ENCODE results near the gene TFDP3.

TFDP3 gene, protein sequence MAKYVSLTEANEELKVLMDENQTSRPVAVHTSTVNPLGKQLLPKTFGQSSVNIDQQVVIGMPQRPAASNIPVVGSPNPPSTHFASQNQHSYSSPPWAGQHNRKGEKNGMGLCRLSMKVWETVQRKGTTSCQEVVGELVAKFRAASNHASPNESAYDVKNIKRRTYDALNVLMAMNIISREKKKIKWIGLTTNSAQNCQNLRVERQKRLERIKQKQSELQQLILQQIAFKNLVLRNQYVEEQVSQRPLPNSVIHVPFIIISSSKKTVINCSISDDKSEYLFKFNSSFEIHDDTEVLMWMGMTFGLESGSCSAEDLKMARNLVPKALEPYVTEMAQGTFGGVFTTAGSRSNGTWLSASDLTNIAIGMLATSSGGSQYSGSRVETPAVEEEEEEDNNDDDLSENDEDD

DNA sequence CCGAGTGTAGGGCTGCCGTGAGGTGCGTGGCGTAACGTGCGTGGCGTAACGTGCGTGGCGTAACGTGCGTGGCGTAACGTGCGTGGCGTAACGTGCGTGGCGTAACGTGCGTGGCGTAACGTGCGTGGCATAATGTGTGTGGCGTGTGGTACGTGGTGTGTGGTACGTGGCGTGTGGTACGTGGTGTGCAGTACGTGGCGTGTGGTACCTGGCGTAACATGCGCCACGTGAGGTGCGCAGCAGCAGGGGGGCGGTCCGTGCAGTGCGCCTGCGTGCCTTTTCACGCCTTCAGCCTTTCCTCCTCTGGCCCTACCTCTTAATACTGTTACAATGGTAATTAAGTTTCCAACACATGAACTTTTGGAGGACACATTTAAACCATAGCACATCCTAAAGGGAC is at the start of gene TFDP3:
Gene TFDP3 (minus strand): TSS at position 26 of the 400 bp plus-strand sequence. CDS start 95 bp downstream, outside the sequence.
- no peak within 1 kb of the TSS for H3K4me3 ChIP-seq (replicated peaks; ENCODE audit: low read depth, low read length)
- TF ChIP-seq, protein P1, sequence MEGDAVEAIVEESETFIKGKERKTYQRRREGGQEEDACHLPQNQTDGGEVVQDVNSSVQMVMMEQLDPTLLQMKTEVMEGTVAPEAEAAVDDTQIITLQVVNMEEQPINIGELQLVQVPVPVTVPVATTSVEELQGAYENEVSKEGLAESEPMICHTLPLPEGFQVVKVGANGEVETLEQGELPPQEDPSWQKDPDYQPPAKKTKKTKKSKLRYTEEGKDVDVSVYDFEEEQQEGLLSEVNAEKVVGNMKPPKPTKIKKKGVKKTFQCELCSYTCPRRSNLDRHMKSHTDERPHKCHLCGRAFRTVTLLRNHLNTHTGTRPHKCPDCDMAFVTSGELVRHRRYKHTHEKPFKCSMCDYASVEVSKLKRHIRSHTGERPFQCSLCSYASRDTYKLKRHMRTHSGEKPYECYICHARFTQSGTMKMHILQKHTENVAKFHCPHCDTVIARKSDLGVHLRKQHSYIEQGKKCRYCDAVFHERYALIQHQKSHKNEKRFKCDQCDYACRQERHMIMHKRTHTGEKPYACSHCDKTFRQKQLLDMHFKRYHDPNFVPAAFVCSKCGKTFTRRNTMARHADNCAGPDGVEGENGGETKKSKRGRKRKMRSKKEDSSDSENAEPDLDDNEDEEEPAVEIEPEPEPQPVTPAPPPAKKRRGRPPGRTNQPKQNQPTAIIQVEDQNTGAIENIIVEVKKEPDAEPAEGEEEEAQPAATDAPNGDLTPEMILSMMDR (IDR thresholded peaks at IDR 0.05; ENCODE audit: low read depth, low read length, missing control alignments) = no peak
- DNase-seq (ENCODE audit: extremely low read depth, low read depth) = no peak

DNA sequence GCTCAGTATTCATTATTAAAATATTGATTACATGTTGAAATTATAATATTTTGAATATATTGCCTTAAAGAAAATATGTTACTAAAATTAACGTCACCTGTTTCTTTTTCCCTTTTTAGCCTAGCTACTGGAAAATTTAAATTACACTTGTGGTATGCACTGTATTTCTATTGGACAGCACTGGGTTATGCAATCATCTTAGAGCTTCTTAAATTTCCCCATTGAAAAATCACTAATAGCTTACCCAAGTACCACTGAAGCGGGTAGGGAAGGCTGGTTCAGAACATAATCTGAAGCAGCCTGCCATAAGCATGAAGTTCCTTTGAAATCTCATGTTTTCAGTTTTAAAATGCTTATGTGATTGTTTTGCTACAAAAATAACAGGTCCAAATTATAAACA is 49.5 kb upstream of the TFDP3 start:
- H3K4me3 ChIP-seq (replicated peaks; ENCODE audit: low read depth, low read length) = no peak overlapping the region
- TF ChIP-seq, protein P1 (IDR thresholded peaks at IDR 0.05; ENCODE audit: low read depth, low read length, missing control alignments) = no peak
- DNase-seq (ENCODE audit: extremely low read depth, low read depth) = no peak

DNA sequence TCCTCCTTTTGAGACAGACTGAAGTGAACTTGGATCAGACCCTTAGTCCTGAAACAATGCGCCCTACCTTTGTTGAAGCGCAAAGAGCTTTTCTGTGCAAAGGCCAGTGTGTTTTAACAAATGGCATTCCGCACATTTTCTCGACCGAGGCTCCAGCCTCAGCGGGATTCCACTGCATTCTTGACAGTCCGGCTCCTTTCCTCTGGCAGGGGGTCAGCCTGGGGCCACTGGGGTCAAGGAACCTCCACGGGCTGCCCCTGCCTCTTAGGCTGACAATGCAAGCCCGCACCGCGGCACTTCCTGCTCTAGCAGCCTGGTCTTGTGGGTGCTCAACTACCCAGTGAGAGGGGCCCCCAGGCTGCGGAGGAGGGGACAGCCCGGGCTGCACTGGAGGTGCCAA is 47.2 kb upstream of the TFDP3 start:
- TF ChIP-seq, protein P1 (IDR thresholded peaks at IDR 0.05; ENCODE audit: low read depth, low read length, missing control alignments) = no peak
- no peak for DNase-seq (ENCODE audit: extremely low read depth, low read depth)
- no peak overlapping the region for H3K4me3 ChIP-seq (replicated peaks; ENCODE audit: low read depth, low read length)

DNA sequence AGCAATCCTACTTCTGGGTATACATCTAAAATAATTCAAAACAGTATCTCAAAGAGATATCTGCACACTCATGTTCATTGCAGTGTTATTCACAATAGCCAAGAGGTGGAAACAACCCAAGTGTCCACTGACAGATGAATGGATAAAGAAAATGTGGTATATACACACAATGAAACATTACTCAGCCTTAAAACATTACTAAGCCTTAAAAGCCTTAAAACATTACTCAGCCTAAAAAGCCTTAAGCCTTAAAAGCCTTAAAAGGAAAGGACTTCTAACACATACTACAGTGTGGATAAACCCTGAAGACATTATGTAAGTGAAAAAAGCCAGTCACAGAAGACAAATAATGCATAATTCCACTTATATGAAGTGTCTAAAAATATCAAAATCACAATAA is 40.3 kb upstream of the TFDP3 start:
- H3K4me3 ChIP-seq (replicated peaks; ENCODE audit: low read depth, low read length) = no peak overlapping the region
- TF ChIP-seq, protein P1 (IDR thresholded peaks at IDR 0.05; ENCODE audit: low read depth, low read length, missing control alignments) = no peak
- no peak for DNase-seq (ENCODE audit: extremely low read depth, low read depth)

DNA sequence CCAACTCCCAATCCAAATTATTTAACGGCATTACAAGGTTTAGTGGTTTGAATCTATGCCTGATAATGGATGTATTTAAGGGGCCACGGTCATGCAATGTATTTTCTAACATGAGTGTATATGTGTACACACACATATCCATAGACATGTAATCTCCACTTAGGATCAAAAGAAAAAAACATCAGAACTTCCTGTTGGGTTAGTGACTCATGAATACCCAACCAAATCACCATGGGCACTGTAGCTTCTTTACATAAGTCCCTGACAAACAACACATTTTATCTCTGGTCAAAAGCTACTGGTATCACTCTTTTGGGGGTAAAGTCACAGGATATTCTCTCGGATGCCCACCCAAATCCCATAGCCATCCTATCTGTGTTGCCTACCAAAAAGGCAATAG is 36.5 kb upstream of the TFDP3 start:
- no peak for DNase-seq (ENCODE audit: extremely low read depth, low read depth)
- TF ChIP-seq, protein P1 (IDR thresholded peaks at IDR 0.05; ENCODE audit: low read depth, low read length, missing control alignments) = no peak
- H3K4me3 ChIP-seq (replicated peaks; ENCODE audit: low read depth, low read length) = no peak overlapping the region

DNA sequence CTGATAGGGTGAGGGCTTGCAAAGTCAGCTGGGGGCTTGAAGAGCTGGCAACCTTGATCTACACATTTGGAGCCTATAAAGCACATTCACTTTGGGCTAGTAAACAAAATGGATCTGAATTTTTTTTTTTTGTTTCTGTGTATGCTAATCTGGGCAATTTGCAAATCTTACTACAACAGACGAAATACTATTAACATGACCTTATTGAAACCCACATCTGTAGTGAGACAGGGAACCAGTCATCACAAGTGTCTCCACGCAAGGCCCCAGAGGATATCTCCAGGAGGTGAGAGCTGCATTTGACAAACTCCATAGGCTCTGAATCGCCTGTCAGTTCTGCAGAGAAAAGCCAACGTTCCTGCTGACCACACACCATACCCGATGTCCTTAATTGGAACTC is 33.0 kb upstream of the TFDP3 start:
- H3K4me3 ChIP-seq (replicated peaks; ENCODE audit: low read depth, low read length) = no peak overlapping the region
- TF ChIP-seq, protein P1 (IDR thresholded peaks at IDR 0.05; ENCODE audit: low read depth, low read length, missing control alignments) = no peak
- no peak for DNase-seq (ENCODE audit: extremely low read depth, low read depth)
